ENCODE results near the gene DEUP1. TPM values are rescaled to one million over a fixed set of nuclear protein-coding genes. Genes with fewer than 3 reads are reported as not detected.
"Not testable (repeated sequence)": the region's sequence is repeated elsewhere in the genome, so short reads cannot be mapped to it uniquely, and the experiment has no call there.

Gene DEUP1
- polyA plus RNA-seq, 1 of the 3 experiments (the other 2 are of a cell fraction), result not detected

- Histone ChIP-seq H3F3A (replicated peaks; ENCODE audit: insufficient read depth) (no peaks in the 10 kb centered on the region), H3K9me3 (no peaks in the 10 kb centered on the region), H3K4me2 (no peak overlapping the region), H3K36me3 (replicated peaks in 1 of 2; ENCODE audit: control insufficient read depth in 1 of 2, insufficient read depth in 2 of 2, low read length in 1 of 2) (no peaks in the 10 kb centered on the region), H4K20me1 (ENCODE audit: insufficient read depth) (no peaks in the 10 kb centered on the region), H3K4me1 (ENCODE audit: control insufficient read depth in 1 of 2, insufficient read depth in 2 of 2, low read depth in 1 of 2, low read length in 1 of 2) (no peaks in the 10 kb centered on the region), H3K27me3 (ENCODE audit: insufficient read depth) (no peaks in the 10 kb centered on the region), H3K4me3 (ENCODE audit: low read depth in 2 of 2, low read length in 1 of 2) (no peak overlapping the region), H3K9me2 (no peaks in the 10 kb centered on the region), H3K79me2 (ENCODE audit: insufficient read depth) (no peaks in the 10 kb centered on the region), H2AFZ (ENCODE audit: low read depth) (no peak overlapping the region), H3K27ac (ENCODE audit: low read depth in 2 of 2, low read length in 1 of 2) (no peak overlapping the region), H3K9ac (no peak overlapping the region)
- 24% methylated on average over 3 of the region's 4 CpGs for WGBS (ENCODE audit: low lambda C conversion rate)
- ChIA-PET POLR2A (no interaction called here), CTCF (no interaction called here)
- no peak for TF ChIP-seq EP300 (IDR thresholded peaks at IDR 0.05; ENCODE audit: borderline replicate concordance in 1 of 2, low read depth in 1 of 2, low read length in 1 of 2)
- DNase-seq, result no peak
Observed at GRCh38 chr11:93295921-93296575, 34.5 kb upstream of the DEUP1 start.

GRCh38 chr11:93303689-93304088 lies 26.9 kb upstream of the DEUP1 start:
- H3K4me3 ChIP-seq (ENCODE audit: low read depth in 2 of 2, low read length in 1 of 2), result no peak overlapping the region
- H3K27me3 ChIP-seq (ENCODE audit: insufficient read depth), result no peaks in the 10 kb centered on the region
- H3K27ac ChIP-seq (ENCODE audit: low read depth in 2 of 2, low read length in 1 of 2), result no peak overlapping the region
- H3F3A ChIP-seq (replicated peaks; ENCODE audit: insufficient read depth), result no peaks in the 10 kb centered on the region
- H3K4me1 ChIP-seq (ENCODE audit: control insufficient read depth in 1 of 2, insufficient read depth in 2 of 2, low read depth in 1 of 2, low read length in 1 of 2), result no peaks in the 10 kb centered on the region
- no peak overlapping the region for H3K9ac ChIP-seq
- no peaks in the 10 kb centered on the region for H4K20me1 ChIP-seq (ENCODE audit: insufficient read depth)
- H2AFZ ChIP-seq (ENCODE audit: low read depth), result no peak overlapping the region
- POLR2A ChIA-PET, result no interaction called here
- no peak for DNase-seq
- H3K4me2 ChIP-seq, result no peak overlapping the region
- no peaks in the 10 kb centered on the region for H3K36me3 ChIP-seq (replicated peaks in 1 of 2; ENCODE audit: control insufficient read depth in 1 of 2, insufficient read depth in 2 of 2, low read length in 1 of 2)
- no peaks in the 10 kb centered on the region for H3K9me2 ChIP-seq
- TF ChIP-seq RAD21 (IDR thresholded peaks at IDR 0.05; ENCODE audit: low read length), result no peak
- TF ChIP-seq RFX5 (IDR thresholded peaks at IDR 0.05; ENCODE audit: low read length), result no peak
- no peak for TF ChIP-seq FOSL2 (IDR thresholded peaks at IDR 0.05; ENCODE audit: borderline replicate concordance, low read depth)
- TF ChIP-seq, protein P1, sequence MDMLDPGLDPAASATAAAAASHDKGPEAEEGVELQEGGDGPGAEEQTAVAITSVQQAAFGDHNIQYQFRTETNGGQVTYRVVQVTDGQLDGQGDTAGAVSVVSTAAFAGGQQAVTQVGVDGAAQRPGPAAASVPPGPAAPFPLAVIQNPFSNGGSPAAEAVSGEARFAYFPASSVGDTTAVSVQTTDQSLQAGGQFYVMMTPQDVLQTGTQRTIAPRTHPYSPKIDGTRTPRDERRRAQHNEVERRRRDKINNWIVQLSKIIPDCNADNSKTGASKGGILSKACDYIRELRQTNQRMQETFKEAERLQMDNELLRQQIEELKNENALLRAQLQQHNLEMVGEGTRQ (IDR thresholded peaks at IDR 0.05; ENCODE audit: borderline replicate concordance, low read depth, low read length), result no peak
- no peak for TF ChIP-seq FOXJ3 (CRISPR knock-in tag; IDR thresholded peaks at IDR 0.05)
- no peak for TF ChIP-seq CHD2 (IDR thresholded peaks at IDR 0.05; ENCODE audit: low read length, partially characterized antibody)
- TF ChIP-seq GABPA (IDR thresholded peaks at IDR 0.05; ENCODE audit: low read depth), result no peak
- no peak for TF ChIP-seq RXRA (IDR thresholded peaks at IDR 0.05; ENCODE audit: borderline replicate concordance, low read depth)
- TF ChIP-seq USF1 (IDR thresholded peaks at IDR 0.05; ENCODE audit: borderline replicate concordance, low read depth), result no peak
- TF ChIP-seq NFIC (IDR thresholded peaks at IDR 0.05; ENCODE audit: borderline replicate concordance), result no peak
- no peak for TF ChIP-seq TCF12 (IDR thresholded peaks at IDR 0.05)
- CTCF ChIA-PET, result no interaction called here
- no peaks in the 10 kb centered on the region for H3K79me2 ChIP-seq (ENCODE audit: insufficient read depth)
- no CpG with 5 or more reads among the region's 3 CpGs for WGBS (ENCODE audit: low lambda C conversion rate)
- no peaks in the 10 kb centered on the region for H3K9me3 ChIP-seq

- H4K20me1 ChIP-seq (ENCODE audit: insufficient read depth); H3K9ac ChIP-seq; H3K4me3 ChIP-seq (ENCODE audit: low read depth in 2 of 2, low read length in 1 of 2); H3F3A ChIP-seq (replicated peaks; ENCODE audit: insufficient read depth); H3K27ac ChIP-seq (ENCODE audit: low read depth in 2 of 2, low read length in 1 of 2); H3K79me2 ChIP-seq (ENCODE audit: insufficient read depth); POLR2A ChIA-PET; H3K4me2 ChIP-seq; DNase-seq; H3K9me3 ChIP-seq; H2AFZ ChIP-seq (ENCODE audit: low read depth); H3K27me3 ChIP-seq (ENCODE audit: insufficient read depth); H3K4me1 ChIP-seq (ENCODE audit: control insufficient read depth in 1 of 2, insufficient read depth in 2 of 2, low read depth in 1 of 2, low read length in 1 of 2); H3K9me2 ChIP-seq; H3K36me3 ChIP-seq (replicated peaks in 1 of 2; ENCODE audit: control insufficient read depth in 1 of 2, insufficient read depth in 2 of 2, low read length in 1 of 2): not testable (repeated sequence)
- WGBS (ENCODE audit: low lambda C conversion rate), result 0% methylated on average over 1 of the region's 1 CpG
- CTCF ChIA-PET, result interaction anchor here (0.6 kb wide), 1 partner anchor 25 kb away, joined by 3 read pairs; no protein-coding TSS in a partner anchor
Observed at GRCh38 chr11:93314399-93314798, 16.1 kb upstream of the DEUP1 start.
